KMS-11 (cell line): ENCODE data around the gene ARL15.

ENCODE experiments used
- H2AFZ ChIP-seq: fragments of 200-600 bp; sonication (generic); 2 replicates; pipeline ENCODE4 v1.6.1; 2016; ENCODE audit warnings: antibody characterized with exemption, mixed run types, low read depth
- H3K27ac ChIP-seq: fragments of 200-600 bp; sonication (generic); 2 replicates; pipeline ENCODE4 v1.6.1; 2016; ENCODE audit warnings: mild to moderate bottlenecking, mixed run types
- H3K27me3 ChIP-seq: fragments of 200-600 bp; sonication (generic); 2 replicates; pipeline ENCODE4 v1.6.1; 2017; ENCODE audit warnings: mild to moderate bottlenecking, low read depth, mixed run types, moderate library complexity; ENCODE audit not compliant: insufficient read depth
- H3K36me3 ChIP-seq: fragments of 200-600 bp; sonication (generic); 2 replicates; pipeline ENCODE4 v1.6.1; 2017; ENCODE audit warnings: mild to moderate bottlenecking, mixed run types; ENCODE audit not compliant: insufficient read depth
- H3K4me1 ChIP-seq: fragments of 200-600 bp; sonication (generic); 2 replicates; pipeline ENCODE4 v1.6.1; 2016; ENCODE audit warnings: mild to moderate bottlenecking, low read depth, mixed run types; ENCODE audit not compliant: poor library complexity, severe bottlenecking
- H3K4me2 ChIP-seq: fragments of 200-600 bp; sonication (generic); 2 replicates; pipeline ENCODE4 v1.7.0; 2016; ENCODE audit warnings: mild to moderate bottlenecking, mixed run types
- H3K4me3 ChIP-seq: fragments of 200-600 bp; sonication (generic); IDR thresholded peaks from 2 replicates; pipeline ENCODE4 v1.6.1; 2017; ENCODE audit warnings: low read depth, low read length, mixed read lengths; ENCODE audit not compliant: insufficient read depth
- H3K79me2 ChIP-seq: fragments of 200-600 bp; sonication (generic); 2 replicates; pipeline ENCODE4 v1.6.1; 2016; ENCODE audit warnings: low read depth, mixed run types; ENCODE audit not compliant: insufficient read depth
- H3K9ac ChIP-seq: fragments of 200-600 bp; sonication (generic); 2 replicates; pipeline ENCODE4 v1.6.1; 2016; ENCODE audit warnings: mild to moderate bottlenecking, mixed run types
- H4K20me1 ChIP-seq: fragments of 200-600 bp; sonication (generic); 2 replicates; pipeline ENCODE4 v1.6.1; 2016; ENCODE audit warnings: mild to moderate bottlenecking, mixed run types; ENCODE audit not compliant: insufficient read depth
- CTCF ChIP-seq: fragments of 200-600 bp; sonication (generic); conservative IDR thresholded peaks from 2 replicates; pipeline ENCODE4 v1.6.1; 2017; ENCODE audit warnings: low read depth, mild to moderate bottlenecking, antibody characterized with exemption, low read length, moderate library complexity, mixed read lengths

Gene ARL15

GRCh38 chr5:54221135-54221534 is 89.2 kb downstream of the ARL15 start:
- Histone ChIP-seq H3K9ac (no peak overlapping the region), H3K79me2 (no peaks in the 10 kb centered on the region), H3K4me3 (no peak overlapping the region), H2AFZ (no peak overlapping the region), H3K27me3 (no peaks in the 10 kb centered on the region), H3K4me2 (no peak overlapping the region), H3K27ac (no peak overlapping the region), H3K4me1 (no peaks in the 10 kb centered on the region), H4K20me1 (no peaks in the 10 kb centered on the region), H3K36me3 (no peaks in the 10 kb centered on the region)
- no peak for TF ChIP-seq CTCF

DNA sequence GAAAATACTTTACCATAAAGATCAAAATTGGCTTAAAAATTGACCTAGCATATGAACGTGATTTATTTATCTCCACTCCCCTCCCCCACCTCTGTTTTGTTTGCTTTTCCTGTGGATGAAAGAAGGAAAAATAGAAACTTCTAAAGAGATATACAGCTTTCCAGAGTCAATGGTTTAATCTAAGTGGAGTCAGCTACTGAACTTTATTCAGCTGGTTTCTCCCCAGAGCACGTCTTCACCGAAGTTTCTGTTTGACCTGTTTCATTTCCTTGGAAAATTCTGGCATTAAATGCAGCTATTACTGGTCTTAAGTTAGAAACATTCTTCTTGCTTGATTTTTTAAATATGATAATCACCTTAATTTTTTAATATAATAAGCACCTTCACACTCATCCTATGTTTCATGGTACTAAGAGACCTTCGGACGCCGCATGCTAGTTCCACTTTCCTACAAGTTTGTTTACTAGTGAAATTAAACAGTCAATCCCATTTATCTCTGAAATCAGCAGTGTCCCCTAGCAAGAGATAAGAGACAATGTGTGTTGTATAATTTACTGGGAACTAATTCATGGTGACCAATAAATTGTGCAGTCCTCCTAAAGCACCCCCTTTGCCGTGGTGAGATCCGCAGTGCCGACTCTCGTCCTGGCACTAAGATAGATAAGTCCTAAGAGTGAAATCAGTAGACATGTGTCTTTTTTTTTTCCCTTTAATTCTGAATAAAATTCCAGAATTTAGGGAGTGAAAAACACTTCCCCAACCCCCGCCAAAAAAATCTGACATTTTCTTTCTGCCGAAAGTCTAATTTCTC is 89.9 kb downstream of the ARL15 start:
- no peak overlapping the region for H3K9ac ChIP-seq
- no peaks in the 10 kb centered on the region for H4K20me1 ChIP-seq
- no peak for TF ChIP-seq CTCF

DNA sequence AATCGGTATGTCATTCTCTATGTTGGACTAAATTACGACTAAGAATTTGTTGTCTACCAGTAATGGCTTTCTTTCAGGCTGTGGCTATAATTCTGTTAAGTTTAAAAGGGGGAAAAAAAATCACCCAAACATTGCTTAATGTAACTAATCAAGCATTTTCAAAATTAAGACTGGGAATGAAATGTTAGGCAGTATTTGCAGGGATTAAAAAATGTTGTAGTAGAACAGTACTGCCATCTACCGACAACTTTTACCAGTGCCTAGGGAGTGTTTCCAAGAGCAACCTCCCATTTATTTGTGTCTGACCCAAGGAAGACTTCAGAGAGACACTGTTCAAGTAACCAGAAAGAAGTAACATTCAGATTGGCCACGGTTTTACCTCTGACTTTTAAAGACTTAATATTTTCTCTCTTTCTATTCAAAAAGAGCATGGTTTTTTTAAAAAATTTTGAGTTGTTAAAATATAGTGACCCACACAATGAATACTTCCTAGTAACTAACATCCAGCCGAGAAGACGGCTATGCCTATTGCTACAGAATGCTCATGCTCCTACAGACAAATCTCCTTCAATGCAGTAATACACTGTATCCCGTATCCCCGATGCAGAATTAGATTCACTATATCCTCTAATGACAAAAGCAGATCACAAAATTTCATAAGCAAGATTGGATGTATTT is 92.4 kb downstream of the ARL15 start:
- H3K9ac ChIP-seq: no peak overlapping the region
- H3K36me3 ChIP-seq: no peaks in the 10 kb centered on the region
- no peak overlapping the region for H3K4me2 ChIP-seq
- no peaks in the 10 kb centered on the region for H3K4me1 ChIP-seq
- H3K27ac ChIP-seq: no peak overlapping the region
- no peak overlapping the region for H3K4me3 ChIP-seq
- H4K20me1 ChIP-seq: no peaks in the 10 kb centered on the region
- H3K27me3 ChIP-seq: no peaks in the 10 kb centered on the region
- H2AFZ ChIP-seq: no peak overlapping the region
- peak; percentile 71 for TF ChIP-seq CTCF
- no peaks in the 10 kb centered on the region for H3K79me2 ChIP-seq

More for the DNA sequence above, 89.9 kb downstream of the ARL15 start:
- Histone ChIP-seq H2AFZ (no peak overlapping the region), H3K27me3 (no peaks in the 10 kb centered on the region), H3K79me2 (no peaks in the 10 kb centered on the region), H3K4me2 (no peak overlapping the region), H3K27ac (no peak overlapping the region), H3K36me3 (no peaks in the 10 kb centered on the region), H3K4me3 (no peak overlapping the region), H3K4me1 (no peaks in the 10 kb centered on the region)

- H3K79me2 ChIP-seq: no peaks in the 10 kb centered on the region
- H3K4me3 ChIP-seq: no peak overlapping the region
- H2AFZ ChIP-seq: no peak overlapping the region
- H3K9ac ChIP-seq: no peak overlapping the region
- H4K20me1 ChIP-seq: no peaks in the 10 kb centered on the region
- H3K27me3 ChIP-seq: no peaks in the 10 kb centered on the region
- no peak overlapping the region for H3K27ac ChIP-seq
- H3K4me2 ChIP-seq: no peak overlapping the region
- no peak for TF ChIP-seq CTCF
- no peaks in the 10 kb centered on the region for H3K4me1 ChIP-seq
- H3K36me3 ChIP-seq: no peaks in the 10 kb centered on the region
Measured at GRCh38 chr5:54215233-54215736, 95.1 kb downstream of the ARL15 start.
